Measurements from ENCODE around the gene GALNT2.

GALNT2 gene

GRCh38 chr1:230073371-230074035 is 6.5 kb downstream of the GALNT2 start:
- no peak for DNase-seq

GRCh38 chr1:230074270-230074669 is 7.2 kb downstream of the GALNT2 start:
- no peak for DNase-seq

GRCh38 chr1:230074762-230075161 is 7.7 kb downstream of the GALNT2 start:
- no peak for DNase-seq

- no peak for DNase-seq
Observed at GRCh38 chr1:230076121-230076520, 9.1 kb downstream of the GALNT2 start.

GRCh38 chr1:230077011-230077410 is 10.0 kb downstream of the GALNT2 start:
- no peak for DNase-seq

GRCh38 chr1:230077436-230078213 is 10.6 kb downstream of the GALNT2 start:
- no peak for DNase-seq

GRCh38 chr1:230079199-230080024 is 12.4 kb downstream of the GALNT2 start:
- no peak for DNase-seq

GRCh38 chr1:230080822-230081221 is 13.8 kb downstream of the GALNT2 start:
- no peak for DNase-seq

GRCh38 chr1:230081751-230082150 is 14.7 kb downstream of the GALNT2 start:
- no peak for DNase-seq

- DNase-seq, result no peak
Observed at GRCh38 chr1:230082211-230082610, 15.2 kb downstream of the GALNT2 start.

- no peak for DNase-seq
Observed at GRCh38 chr1:230083053-230083452, 16.0 kb downstream of the GALNT2 start.

- DNase-seq, result no peak
Observed at GRCh38 chr1:230083746-230084407, 16.8 kb downstream of the GALNT2 start.

- no peak for DNase-seq
Observed at GRCh38 chr1:230084408-230085177, 17.6 kb downstream of the GALNT2 start.

GRCh38 chr1:230085178-230085515 is 18.1 kb downstream of the GALNT2 start:
- DNase-seq, result no peak

- DNase-seq, result no peak
Observed at GRCh38 chr1:230086151-230086550, 19.1 kb downstream of the GALNT2 start.

- no peak for DNase-seq
Observed at GRCh38 chr1:230087028-230087716, 20.1 kb downstream of the GALNT2 start.

- DNase-seq, result no peak
Observed at GRCh38 chr1:230087717-230088105, 20.7 kb downstream of the GALNT2 start.

GRCh38 chr1:230090194-230090711 is 23.2 kb downstream of the GALNT2 start:
- no peak for DNase-seq

GRCh38 chr1:230091473-230092231 is 24.6 kb downstream of the GALNT2 start:
- no peak for DNase-seq

- DNase-seq, result no peak
Observed at GRCh38 chr1:230094746-230095145, 27.7 kb downstream of the GALNT2 start.

- DNase-seq, result no peak
Observed at GRCh38 chr1:230095938-230096337, 28.9 kb downstream of the GALNT2 start.

Measured in NCI-H187 treated with DMSO at 0.1 percent for 48 hours (cell line).